Duodenal mucosa (tissue), 2 donors: Measurements from ENCODE around the gene NFS1.

Source experiments
- H3K27ac ChIP-seq: one replicate; pipeline ENCODE4 v1.7.0; 2013; ENCODE audit warnings: low read depth, low read length
- H3K27me3 ChIP-seq, 2 donors: one replicate each; pipeline ENCODE4 v1.7.0; 2013; ENCODE audit warnings: low read length in 2 of 2, control low read depth in 1 of 2; ENCODE audit not compliant: insufficient read depth in 2 of 2, control insufficient read depth in 1 of 2
- H3K36me3 ChIP-seq, 2 donors: one replicate each; pipeline ENCODE4 v1.7.0; 2013; ENCODE audit warnings: low read length in 2 of 2, control low read depth in 1 of 2; ENCODE audit not compliant: insufficient read depth in 2 of 2, control insufficient read depth in 1 of 2
- H3K4me1 ChIP-seq, 2 donors: one replicate each; pipeline ENCODE4 v1.7.0; 2013; ENCODE audit warnings: low read length in 2 of 2, control low read depth in 1 of 2; ENCODE audit not compliant: insufficient read depth in 2 of 2, control insufficient read depth in 1 of 2
- H3K4me3 ChIP-seq, 2 donors: one replicate each; pipeline ENCODE4 v1.7.0; 2013; ENCODE audit warnings: low read length in 2 of 2, low read depth in 1 of 2
- H3K9ac ChIP-seq, 2 donors: one replicate each; pipeline ENCODE4 v1.7.0; 2013; ENCODE audit warnings: low read length in 2 of 2, low read depth in 1 of 2
- H3K9me3 ChIP-seq, 2 donors: one replicate each; pipeline ENCODE4 v1.7.0; 2013; ENCODE audit warnings: low read length in 2 of 2, control low read depth in 1 of 2; ENCODE audit not compliant: control insufficient read depth in 1 of 2

The NFS1 gene

DNA sequence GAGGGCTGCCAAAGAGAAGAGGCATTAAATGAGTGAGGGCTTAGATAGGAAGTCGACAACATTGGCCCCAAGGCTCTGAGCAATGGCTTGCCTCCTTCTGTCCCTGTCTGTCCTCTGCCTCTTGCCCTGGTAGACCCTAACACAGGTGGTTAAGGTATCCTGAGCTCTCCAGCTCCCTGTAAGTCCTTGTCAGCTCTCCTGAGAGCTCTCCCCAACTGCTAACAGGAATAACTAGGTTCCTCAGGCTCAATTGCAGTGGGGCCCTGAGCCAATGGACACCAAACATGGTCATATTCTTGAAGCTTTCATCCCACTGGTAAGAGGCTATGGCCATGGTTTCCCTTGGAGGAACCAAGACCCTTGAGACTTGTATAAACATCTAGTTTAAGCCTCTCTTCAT lies 29.5 kb downstream of the NFS1 start:
- Histone ChIP-seq H3K4me1 (peaks cover 0 to 3% of the 10 kb centered on the region in 2 donors), H3K27ac (no peak overlapping the region), H3K9ac (no peak overlapping the region), H3K4me3 (no peak overlapping the region), H3K9me3 (no peaks in the 10 kb centered on the region), H3K36me3 (peaks cover 31 to 49% of the 10 kb centered on the region in 2 donors), H3K27me3 (no peaks in the 10 kb centered on the region)

DNA sequence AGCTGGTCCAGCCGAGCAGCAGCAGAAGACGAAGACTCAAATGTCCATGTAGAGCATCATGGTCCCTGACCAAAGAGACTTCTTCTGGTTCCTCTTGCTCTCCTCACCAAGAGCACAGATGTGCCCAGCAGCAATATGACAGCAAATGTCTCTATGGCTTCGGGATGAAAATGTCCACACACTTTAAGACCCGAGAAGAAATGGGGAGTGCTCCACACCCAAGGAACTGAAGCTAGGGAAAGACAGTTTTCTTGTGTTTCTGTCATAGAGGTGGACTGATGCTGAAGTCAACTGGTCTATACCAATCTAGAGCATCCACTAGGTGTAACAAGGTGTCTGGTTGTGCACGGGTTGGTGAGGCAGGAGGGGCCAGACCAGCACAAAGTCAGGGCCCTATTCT lies 29.9 kb downstream of the NFS1 start:
- Histone ChIP-seq H3K27ac (no peak overlapping the region), H3K4me1 (peaks cover 0 to 3% of the 10 kb centered on the region in 2 donors), H3K36me3 (peaks cover 28 to 45% of the 10 kb centered on the region in 2 donors)

DNA sequence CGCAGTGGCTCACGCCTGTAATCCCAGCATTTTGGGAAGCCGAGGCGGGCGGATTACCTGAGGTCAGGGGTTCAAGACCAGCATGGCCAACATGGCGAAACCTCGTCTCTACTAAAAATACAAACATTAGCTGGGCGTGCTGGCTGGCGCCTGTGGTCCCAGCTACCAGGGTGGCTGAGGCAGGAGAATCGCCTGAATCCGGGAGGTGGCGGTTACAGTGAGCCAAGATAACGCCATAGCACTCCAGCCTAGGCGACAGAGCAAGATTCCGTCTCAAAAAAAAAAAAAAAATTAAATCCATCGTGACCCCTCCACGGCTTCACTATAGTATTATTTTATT lies 33.2 kb downstream of the NFS1 start:
- Histone ChIP-seq H3K9ac (no peak overlapping the region), H3K36me3 (peaks cover 13 to 22% of the 10 kb centered on the region in 2 donors), H3K27me3 (no peaks in the 10 kb centered on the region), H3K9me3 (no peaks in the 10 kb centered on the region), H3K4me1 (peaks cover 25 to 32% of the 10 kb centered on the region in 2 donors), H3K4me3 (no peak overlapping the region), H3K27ac (no peak overlapping the region)

More for the DNA sequence above, 29.9 kb downstream of the NFS1 start:
- Histone ChIP-seq H3K4me3 (no peak overlapping the region), H3K9me3 (no peaks in the 10 kb centered on the region), H3K27me3 (no peaks in the 10 kb centered on the region), H3K9ac (no peak overlapping the region)

DNA sequence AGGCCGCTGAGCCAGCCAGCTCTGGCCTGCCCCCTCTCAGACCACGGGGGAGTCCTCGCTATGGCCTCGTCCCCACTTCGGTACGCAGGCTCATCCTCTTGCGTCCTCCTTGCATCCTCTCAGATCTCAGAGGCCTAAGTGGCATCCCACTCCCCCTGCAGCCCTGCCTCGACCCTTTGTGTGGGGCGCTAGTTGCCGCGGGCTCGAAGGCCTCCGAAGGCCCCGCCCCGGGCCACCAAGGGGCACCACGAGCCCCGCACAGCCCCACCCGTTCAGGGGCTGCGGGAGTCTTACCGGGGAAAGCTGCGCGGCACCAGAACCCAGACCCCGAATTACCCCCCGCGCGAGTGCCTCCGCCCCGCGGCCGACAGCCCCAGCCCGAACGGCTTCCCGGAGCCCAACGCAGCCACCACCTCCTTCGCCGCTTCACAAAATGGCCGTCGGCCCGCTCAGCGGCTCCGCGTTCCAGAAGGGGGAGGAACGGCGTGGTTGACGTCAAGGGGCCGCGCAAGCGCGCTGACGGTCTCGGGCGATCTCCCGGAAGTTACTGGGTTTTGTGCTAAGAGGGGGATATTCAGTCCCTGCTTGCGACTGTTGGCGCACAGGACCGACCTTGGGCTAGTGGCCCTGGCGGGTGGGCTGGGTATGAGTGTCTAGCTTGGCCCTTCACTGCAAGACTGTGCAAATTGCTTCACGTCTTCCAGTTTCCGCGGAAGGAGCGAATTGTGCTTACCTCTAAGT lies 34.5 kb downstream of the NFS1 start, which contains the start of the genes CPNE1 and RBM12:
Gene CPNE1 (minus strand): TSS at position 435 of the 741 bp plus-strand sequence. CDS start 31,977 bp downstream, outside the sequence.
Gene RBM12 (minus strand): TSS at position 435 of the 741 bp plus-strand sequence. CDS start 9,578 bp downstream, outside the sequence.
- H3K27me3 ChIP-seq = no peaks in the 10 kb centered on the region
- no peaks in the 10 kb centered on the region for H3K9me3 ChIP-seq
- H3K4me3 ChIP-seq = peak within 1 kb of the TSS; percentile 80 to 100
- H3K9ac ChIP-seq = peak within 1 kb of the TSS; percentile 85 to 100
- H3K36me3 ChIP-seq = peaks cover 3 to 11% of the 10 kb centered on the region in 2 donors
- peak within 1 kb of the TSS; percentile 97 for H3K27ac ChIP-seq
- H3K4me1 ChIP-seq = peaks cover 35 to 43% of the 10 kb centered on the region in 2 donors

DNA sequence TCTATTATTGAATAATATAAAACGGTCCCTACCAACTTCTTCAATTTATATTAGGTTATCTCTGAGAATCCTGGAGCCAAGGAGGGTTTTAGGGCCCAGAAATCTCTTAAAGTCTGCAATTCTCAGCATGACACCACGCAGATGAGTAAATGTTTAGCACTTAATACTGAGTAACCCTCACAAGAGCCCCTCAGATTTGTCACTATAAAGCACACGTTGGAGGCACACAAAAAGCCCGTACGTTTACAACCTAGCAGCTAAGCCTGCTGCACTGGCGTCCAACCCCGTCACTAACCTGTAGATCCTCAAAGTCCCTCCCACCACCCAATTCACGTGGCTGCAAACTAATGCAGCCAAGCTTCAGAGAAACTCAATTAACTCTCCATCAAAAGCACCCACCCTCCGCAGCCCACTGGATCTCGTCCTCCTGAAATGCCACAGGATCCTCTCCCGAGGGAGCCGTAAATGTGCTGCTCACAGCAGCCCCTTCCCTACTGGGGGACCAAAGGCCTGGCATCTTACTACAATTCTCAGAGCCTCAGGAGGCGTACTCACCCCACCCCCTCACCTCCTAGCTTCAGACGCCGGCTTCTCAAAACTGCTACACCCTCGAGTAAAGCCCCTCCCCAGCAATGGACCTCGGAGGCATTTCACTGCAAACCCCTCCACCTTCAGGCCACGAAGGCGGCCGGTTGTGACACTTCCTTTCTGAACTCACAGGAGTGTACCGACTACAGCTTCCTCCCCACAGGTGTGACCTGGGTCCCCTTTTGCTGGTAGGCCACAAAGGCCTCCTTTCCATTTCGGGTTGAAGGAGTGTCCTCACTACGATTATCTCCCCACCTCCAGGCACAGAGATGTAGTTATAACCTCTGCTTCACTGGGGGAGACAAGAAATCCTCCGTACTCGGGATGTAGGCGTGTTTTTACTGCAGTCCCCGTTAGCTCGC lies 35.4 kb downstream of the NFS1 start:
- H3K4me1 ChIP-seq = peaks cover 36 to 49% of the 10 kb centered on the region in 2 donors
- peaks cover 0 to 2% of the 10 kb centered on the region in 2 donors for H3K36me3 ChIP-seq
- H3K27ac ChIP-seq = peak overlapping the region; percentile 97
- peak overlapping the region; percentile 85 to 100 for H3K9ac ChIP-seq
- no peaks in the 10 kb centered on the region for H3K9me3 ChIP-seq
- H3K4me3 ChIP-seq = peak overlapping the region; percentile 80 to 100
- no peaks in the 10 kb centered on the region for H3K27me3 ChIP-seq

DNA sequence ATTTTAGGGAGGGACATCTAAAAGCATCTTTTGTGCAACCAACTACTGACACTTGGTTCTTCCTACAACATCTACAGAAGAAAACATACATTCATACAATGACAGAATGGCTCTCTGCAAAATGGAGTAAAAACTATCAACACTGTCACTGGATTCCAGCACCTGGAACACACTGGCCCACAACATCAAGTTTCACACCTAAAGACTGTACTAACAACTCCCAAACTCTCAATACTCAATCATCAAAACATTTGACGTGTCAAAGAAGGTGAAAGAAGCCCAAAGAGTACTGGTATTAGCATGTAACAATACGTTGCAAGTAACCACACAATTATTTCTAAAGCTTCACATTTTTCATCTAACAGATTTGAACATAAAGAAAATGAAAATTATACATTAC lies 36.6 kb downstream of the NFS1 start:
- H3K4me1 ChIP-seq = peaks cover 36 to 52% of the 10 kb centered on the region in 2 donors
- H3K9me3 ChIP-seq = no peaks in the 10 kb centered on the region
- H3K27ac ChIP-seq = no peak overlapping the region
- H3K9ac ChIP-seq = peak overlapping the region; percentile 28 to 85
- peak overlapping the region; percentile 41 to 80 for H3K4me3 ChIP-seq
- no peaks in the 10 kb centered on the region for H3K36me3 ChIP-seq
- H3K27me3 ChIP-seq = no peaks in the 10 kb centered on the region

DNA sequence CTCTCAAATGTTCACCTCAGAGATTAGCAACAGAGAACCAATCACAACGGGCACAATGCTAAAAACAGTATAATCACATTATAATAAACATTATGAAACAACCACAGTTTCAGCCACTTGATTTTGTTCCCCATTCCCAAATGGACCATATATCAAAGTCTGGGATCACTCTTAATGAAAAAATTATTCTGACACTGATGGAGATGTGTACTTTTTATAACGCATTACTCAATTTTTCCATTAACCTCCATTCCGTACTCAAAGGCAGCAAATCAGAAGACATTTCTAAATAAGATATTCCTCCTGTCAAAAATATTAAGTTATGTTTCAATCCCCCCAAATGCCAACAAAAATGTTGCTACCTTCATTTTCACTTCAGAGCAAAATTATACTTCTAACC lies 37.2 kb downstream of the NFS1 start:
- H3K4me1 ChIP-seq = peaks cover 42 to 52% of the 10 kb centered on the region in 2 donors
- peak overlapping the region; percentile 41 to 80 for H3K4me3 ChIP-seq
- H3K9ac ChIP-seq = peak overlapping the region; percentile 9 to 29
- no peak overlapping the region for H3K27ac ChIP-seq
- no peaks in the 10 kb centered on the region for H3K36me3 ChIP-seq
- H3K27me3 ChIP-seq = no peaks in the 10 kb centered on the region
- no peaks in the 10 kb centered on the region for H3K9me3 ChIP-seq

DNA sequence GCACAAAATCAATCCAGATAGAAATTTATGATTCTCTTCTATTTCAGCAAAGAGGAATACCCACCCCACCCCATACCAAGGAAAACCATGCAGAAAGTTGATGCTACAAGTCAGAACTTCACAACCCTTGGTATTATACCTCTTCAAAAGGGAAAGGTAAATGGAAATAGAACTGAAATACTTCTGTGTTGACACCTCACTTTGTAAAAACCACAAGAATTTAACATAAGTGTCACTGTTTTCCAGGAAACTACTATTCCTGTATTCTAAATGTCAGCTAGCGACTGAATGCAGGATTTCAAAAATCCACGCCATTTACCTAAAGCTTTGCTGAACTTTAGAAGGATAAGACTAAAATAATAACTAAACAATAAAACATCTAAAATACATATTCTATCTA lies 38.1 kb downstream of the NFS1 start:
- Histone ChIP-seq H3K27me3 (no peaks in the 10 kb centered on the region), H3K4me1 (peaks cover 42 to 52% of the 10 kb centered on the region in 2 donors), H3K36me3 (no peaks in the 10 kb centered on the region), H3K4me3 (peak overlapping the region in 1 of 2 donors; percentile 80), H3K27ac (no peak overlapping the region), H3K9me3 (no peaks in the 10 kb centered on the region), H3K9ac (peak overlapping the region; percentile 9 to 29)

DNA sequence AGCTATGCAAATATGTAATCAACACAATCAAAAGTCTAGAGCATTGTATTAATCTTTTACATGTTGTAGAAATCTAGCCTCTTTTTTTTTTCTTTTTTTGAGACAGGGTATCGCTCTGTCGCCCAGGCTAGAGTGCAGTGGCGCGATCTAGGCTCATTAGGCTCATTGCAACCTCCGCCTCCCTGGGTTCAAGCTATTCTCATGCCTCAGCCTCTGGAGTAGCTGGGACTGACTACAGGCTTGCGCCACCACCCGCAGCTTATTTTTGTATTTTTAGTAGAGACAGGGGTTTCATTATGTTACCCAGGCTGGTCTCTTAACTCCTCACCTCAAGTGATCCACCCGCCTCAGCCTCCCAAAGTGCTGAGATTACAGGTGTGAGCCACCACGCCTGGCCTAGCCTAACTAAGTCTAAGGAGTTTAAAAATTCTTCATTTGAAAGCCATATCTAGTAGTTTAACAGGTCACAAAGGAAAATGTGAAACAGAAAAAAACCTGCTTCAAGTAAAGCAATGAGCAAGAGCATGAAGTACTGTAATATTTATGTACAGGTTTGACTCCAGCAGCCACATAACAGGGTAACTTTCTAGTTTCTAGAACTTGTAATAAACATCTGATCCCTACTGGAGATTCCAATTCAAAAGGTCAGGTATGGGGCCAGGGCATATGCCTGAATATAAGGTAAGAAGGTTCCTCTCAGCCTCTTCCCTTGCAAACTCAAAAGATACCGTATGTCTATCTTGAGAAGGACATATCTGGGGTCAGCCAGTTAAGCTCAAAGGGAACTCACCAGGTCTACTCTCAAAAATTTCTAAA lies 38.8 kb downstream of the NFS1 start:
- no peaks in the 10 kb centered on the region for H3K27me3 ChIP-seq
- peaks cover 0 to under 1% of the 10 kb centered on the region in 2 donors for H3K36me3 ChIP-seq
- H3K4me1 ChIP-seq = peaks cover 42 to 52% of the 10 kb centered on the region in 2 donors
- H3K4me3 ChIP-seq = no peak overlapping the region
- no peak overlapping the region for H3K27ac ChIP-seq
- no peaks in the 10 kb centered on the region for H3K9me3 ChIP-seq
- no peak overlapping the region for H3K9ac ChIP-seq
